Renal cortical epithelial cell (primary cell): ENCODE results near the gene DEDD2. TPM values are rescaled to one million over a fixed set of nuclear protein-coding genes. Genes with fewer than 3 reads are reported as not detected.

Experiments used
- DNase-seq: peaks from one replicate; pipeline ENCODE4 v3.0.0-alpha.2; 2011; ENCODE audit warnings: low read depth
- total RNA-seq: library from RNA; depleted of rRNA; stranded (reverse); fragments of >200 nt; gene quantifications from 2 replicates; pipeline ENCODE4 v1.2.3, GENCODE V29; 2014

Gene DEDD2
- total RNA-seq, 1 donor from 2014 or later: 25.2 TPM

GRCh38 chr19:42173695-42174094 is 43.8 kb downstream of the DEDD2 start:
- DNase-seq: no peak

GRCh38 chr19:42172261-42172660 is 45.2 kb downstream of the DEDD2 start:
- DNase-seq: no peak

GRCh38 chr19:42170715-42171114 is 46.8 kb downstream of the DEDD2 start:
- no peak for DNase-seq

DNA sequence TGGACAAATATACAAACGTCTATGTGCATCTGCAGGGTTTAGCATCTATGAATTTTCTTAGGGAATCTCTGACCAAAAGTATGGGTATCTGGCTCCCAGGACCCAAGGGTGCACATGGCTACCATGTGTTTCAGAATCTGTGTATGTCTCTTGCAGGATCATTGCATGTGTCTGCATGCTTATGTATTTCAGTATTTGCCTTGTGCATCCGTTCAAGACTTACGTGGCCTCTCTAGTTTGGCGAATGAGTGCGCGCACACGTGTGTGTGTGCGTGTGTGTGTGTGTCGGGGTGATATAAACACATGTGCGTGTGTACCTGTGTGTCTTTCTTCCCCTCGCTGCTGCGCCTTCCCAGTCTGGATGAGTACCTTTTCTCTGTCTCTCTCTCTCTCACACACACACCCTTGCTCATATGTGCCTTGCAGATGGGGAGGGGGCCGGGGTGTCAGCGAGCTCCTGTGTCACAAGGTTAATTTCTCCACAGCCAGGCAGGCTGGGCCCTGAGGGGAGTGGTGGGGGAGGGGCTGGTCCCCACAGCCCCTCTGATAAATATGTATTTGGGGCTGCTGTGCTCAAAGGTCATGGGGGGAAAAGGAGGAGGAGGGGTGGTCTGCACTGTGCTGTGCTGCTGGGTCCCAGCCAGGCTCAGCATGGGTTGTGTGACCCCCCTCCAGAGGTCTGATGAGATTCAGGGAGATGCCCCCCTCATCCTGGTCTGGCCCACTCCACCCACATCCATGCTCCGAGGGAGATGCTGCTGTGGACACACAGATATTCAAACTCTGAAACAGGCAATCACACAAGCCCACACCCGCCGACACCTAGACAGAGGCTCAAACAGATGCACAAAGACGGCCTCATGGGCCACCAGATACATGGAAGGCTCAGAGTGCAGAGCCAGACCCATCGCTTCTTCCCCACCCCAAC is 47.7 kb downstream of the DEDD2 start:
- no peak for DNase-seq

DNA sequence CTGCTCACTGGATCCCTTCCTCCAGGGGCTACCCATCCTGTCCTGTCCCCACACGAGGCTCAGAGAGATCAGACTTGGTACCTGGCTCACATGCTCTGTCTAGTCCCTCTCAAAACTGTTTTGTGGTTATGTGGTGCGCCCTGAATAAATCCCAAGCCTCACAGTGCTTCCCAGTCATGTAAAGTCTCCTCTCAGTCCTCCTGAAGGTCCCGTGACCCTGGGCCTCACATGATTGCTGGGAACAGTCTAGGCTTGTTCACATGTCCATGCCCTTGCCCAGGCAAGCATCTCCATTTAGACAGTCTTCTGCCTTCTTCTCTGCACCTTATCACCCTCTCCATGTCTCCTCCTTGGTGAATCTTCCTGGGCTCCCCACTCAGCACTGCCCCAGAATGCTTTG is 49.3 kb downstream of the DEDD2 start:
- no peak for DNase-seq

GRCh38 chr19:42166316-42166715 is 51.2 kb downstream of the DEDD2 start:
- no peak for DNase-seq

DNA sequence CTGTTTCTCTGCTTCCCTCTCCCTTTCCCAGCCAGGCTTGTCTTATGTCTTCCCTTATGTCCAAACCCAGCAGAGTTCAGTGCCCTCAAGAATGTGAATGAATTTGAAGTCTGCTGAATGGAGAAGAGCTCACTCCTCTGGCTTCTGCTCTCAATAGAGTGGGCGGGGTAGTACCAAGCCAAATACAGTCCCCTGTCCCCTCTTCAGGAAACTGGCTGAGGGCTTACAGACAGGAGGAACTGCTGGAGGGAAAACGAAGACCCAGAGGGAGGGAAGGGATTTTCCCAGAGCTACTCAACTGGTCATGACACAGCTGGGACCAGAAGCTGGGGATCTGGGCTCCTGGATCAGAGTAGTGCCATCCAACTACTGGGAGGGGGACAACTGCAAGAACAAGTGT is 52.3 kb downstream of the DEDD2 start:
- no peak for DNase-seq

DNA sequence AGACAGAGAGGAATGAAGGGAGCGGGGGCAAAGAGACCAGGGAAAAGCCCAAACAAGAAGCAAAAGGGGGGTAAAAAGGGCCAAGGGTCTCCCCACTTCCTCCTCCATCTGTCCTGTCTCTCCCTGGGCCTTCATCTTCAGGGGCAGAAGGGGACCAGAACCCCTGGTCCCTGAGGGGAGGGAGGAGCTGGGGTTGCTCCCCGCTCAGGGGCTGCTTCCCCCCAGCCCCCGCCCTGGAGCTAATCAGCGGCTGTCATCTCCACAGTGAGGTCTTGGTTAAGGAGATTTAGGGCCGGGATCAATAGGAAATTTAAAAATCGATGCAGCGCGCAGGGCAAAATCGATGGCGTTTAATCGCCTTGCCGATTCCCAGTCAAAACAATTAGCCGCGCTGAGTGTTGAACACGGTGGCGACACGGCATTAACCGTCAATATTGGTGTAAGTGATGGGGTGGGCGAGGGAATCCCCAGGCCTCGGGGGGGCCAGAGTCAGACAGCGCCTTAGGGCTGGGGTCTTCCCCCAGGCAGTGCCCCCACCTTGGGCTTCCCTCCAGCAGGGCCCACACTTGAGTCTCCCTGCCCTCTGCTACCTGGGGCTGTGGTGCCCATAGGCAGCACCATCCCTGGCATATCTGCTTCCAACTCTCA is 55.7 kb downstream of the DEDD2 start:
- no peak for DNase-seq

DNA sequence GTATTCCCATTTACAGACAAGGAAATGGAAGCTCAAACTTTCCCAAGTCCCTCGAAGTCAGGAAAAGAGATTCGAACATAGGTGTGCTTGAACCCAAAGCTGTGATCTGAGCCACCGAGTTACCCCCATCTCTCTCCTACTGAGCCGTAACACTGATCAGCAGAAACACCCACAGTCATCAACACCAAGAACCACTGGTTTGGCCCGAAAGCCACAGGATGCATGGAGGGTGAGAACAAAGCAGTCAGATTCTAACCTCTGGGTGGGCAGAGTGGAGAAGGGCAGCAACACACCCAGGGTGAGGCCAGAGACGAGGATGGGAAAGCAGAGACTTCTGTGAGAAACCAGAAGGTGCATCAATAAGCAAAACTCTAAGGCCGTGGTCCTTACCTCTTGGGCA is 57.5 kb downstream of the DEDD2 start:
- no peak for DNase-seq

- no peak for DNase-seq
Observed at GRCh38 chr19:42158926-42159325, 58.6 kb downstream of the DEDD2 start.

DNA sequence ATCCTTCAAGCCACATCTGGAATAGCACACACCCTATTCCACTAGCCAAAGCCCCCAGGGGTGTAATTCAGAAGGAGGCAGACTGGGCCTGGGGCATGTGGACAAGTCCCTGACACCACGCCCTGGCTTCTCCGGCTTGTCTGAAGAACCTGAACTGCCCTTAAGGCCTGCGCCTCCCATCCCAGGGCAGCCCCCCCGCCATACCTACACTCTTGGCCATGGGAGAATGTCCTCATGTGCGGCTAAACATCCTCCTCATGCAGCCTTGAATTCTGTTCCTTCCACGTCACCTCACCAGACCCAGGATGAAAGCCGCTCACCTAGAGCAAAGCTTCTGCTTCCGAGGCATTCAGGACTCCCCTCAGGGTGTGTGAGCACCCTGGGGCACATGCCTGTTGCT is 60.9 kb downstream of the DEDD2 start:
- DNase-seq: no peak

DNA sequence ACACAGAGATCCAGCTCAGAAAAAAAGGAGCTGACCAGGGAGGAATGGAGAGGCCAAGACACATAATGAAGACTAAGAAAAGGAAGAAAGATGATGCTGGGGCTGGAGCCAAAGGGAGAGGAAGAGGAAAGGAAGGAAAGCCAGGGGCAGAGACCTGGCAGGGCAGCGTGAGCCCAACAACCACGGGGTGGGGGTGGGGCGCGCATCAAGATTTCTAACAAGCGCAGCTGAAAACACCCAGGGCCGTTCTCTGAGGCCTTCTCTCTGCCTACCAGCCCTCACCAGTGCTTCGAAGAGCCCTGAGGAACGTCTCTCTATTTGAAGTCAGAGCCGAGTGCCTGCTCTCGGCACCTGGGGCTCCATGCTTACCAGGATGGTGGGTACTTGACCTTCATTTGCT is 61.7 kb downstream of the DEDD2 start:
- no peak for DNase-seq

- no peak for DNase-seq
Observed at GRCh38 chr19:42154471-42155323, 62.8 kb downstream of the DEDD2 start.

DNA sequence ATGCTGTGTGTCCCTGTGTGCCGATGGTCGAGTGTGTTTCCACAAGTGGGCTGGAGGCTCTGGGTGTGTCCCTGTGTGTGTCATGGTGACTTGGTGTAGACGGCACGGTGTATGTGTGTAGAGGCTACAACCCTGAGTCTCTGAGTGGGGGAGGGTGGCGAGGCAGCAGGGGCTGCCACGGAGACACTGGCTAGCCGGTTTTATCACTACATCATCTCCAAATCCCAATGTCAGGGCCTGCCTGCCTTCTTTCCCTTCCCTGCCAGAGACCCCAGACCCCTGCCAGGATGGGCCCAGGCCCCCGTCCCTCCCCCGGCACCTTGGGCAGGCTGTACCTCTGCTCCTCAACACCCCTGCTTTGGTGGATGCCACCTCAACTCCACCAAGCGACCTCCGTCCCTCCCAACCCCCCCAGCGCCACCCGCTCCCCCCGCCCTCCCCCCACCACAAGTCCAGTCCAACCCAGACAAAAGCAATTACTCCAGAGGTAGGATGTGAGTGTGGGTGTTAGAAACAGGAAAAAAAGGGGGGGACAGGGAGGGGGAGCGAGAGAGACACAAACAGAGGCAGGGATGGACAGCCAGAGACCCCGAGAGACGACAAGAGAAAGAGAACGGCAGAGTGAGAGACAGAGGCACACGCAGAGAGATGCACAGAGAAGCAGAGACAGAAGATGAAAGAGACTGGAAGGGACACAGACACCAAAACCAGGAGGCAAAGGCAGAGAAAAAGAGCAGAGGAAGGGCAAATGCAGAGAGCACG is 63.6 kb downstream of the DEDD2 start:
- DNase-seq: no peak

GRCh38 chr19:42152910-42153671 is 64.4 kb downstream of the DEDD2 start:
- DNase-seq: no peak

DNA sequence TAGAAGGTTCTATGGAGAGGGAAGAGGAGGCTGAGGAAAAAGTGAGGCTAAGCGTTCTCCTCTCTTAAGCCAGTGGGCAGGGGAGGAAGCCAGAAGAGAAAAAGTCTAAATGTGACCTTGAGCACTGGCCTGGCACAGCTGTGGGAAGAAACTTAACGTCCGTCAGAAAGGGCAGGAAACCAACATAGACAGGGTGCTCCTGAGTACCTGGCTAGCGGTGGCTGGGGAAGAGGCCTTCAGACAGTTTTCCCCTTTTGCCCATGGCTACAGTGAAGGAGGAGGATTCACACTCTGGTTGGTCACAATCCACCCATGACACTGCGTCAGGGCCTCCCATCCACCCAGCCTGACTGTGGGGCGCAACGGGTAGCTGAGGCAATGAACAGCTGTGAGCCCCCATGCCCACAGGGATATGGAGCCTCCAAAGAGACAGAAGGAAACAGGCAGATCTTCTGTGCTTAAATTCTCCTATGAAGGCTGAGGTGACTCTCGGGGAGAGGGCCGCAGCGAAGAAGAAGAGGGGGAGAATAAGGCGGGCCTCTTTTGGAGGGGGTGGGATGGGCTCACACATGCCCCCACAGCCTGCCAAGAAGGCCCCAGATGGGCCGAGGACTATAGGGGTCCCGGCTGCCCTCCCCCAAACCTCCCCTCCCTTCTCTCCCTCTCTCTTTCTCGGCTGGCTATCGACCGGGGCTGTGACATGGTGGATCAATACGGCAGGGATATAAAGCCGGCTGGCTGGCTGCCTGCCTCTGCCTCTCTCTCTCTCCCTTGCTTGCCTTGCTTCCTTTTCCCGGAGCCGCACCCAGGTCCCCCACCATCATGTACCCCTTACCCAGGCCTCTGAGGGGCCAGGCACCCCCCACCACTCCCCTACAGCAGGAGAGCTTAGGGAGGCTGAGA is 65.4 kb downstream of the DEDD2 start:
- DNase-seq: no peak

GRCh38 chr19:42150911-42151361 is 66.5 kb downstream of the DEDD2 start:
- no peak for DNase-seq

DNA sequence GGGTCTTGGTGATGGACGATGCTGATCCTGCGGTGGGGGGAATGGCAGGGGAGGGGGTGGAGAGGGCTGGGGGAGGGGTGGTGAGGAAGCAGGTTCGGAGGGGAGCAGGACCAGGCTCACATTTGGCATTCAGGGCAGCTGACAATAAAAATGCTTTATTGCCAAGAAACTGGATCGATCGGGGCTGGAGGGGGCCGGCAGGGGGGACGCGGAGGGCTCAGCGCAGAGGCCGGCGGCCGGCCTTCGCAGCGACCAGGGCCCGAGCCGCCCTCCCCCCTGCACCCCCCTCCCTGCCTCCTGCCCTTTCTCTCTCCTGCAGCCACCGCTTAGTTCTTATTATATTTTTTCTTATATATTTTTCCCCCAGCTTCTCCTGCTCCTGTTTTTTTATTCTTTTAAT is 67.1 kb downstream of the DEDD2 start:
- DNase-seq: no peak

DNA sequence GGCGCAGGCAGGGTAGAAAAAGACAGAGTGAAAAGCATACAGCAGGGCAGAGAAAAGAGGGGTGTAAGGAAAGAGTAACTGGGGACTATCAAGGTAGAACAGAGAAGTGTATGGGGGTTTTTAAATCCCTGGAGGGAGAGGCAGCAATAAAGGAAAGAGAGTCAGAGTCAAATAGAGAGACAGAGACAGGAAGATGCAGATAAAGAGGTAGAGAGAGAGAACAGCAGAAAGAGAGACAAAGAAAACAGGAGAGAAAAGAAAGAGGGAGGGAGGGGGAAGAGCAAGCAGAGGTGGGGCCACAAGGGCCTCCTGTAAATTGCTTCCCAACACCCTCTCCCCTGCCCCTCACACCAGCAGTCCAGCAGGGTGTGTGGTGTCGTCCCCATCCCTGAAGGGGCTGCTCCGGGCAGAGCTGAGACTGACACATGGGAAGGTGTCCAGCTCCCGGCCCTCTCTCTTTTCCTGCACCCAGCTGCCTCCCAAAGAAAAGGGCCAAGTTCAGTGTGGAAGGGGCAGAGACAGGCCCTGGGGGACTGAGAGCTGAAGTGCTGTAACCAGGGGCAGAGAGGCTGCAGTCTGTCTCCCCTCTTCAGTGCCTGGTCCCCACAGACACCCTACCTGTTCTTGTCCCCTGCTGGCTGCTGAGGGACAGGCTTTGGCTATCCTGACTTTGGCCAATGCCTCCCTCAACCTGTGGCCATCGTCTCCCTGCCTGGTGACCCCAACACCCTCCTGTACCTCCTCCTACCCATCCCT is 67.9 kb downstream of the DEDD2 start:
- no peak for DNase-seq
